GM12878 (cell line): ENCODE results near the gene HNRNPA1. TPM values are rescaled to one million over a fixed set of nuclear protein-coding genes. Genes with fewer than 3 reads are reported as not detected.

Experiments used
- ATAC-seq: fragments of 200-7000 bp; cut with Tn5 transposase; 3 replicates; pipeline ENCODE4 v1.9.1; 2020; ENCODE audit warnings: mild to moderate bottlenecking, moderate library complexity
- BruUV-seq: library from RNA; stranded (reverse); fragments of 400-500 nt; replicated peaks from 2 replicates; lab custom pipeline; 2021; lab: Mats Ljungman, UMichigan
- CTCF ChIA-PET: fragments of 300-600 bp; sonication (Branson Sonifier 250); formaldehyde crosslinking; extraction: SDS; loops from one replicate; lab custom pipeline; 2021; ENCODE audit warnings: inconsistent platforms; lab: Yijun Ruan, JAX
- POLR2A ChIA-PET: fragments of 350-600 bp; formaldehyde crosslinking; extraction: SDS; loops from one replicate; lab custom pipeline; 2021; ENCODE audit warnings: inconsistent platforms; lab: Charles Lee
- RAD21 ChIA-PET: fragments of 300-600 bp; sonication (Branson Sonifier 250); formaldehyde crosslinking; loops from one replicate; lab custom pipeline; 2023; ENCODE audit warnings: antibody characterized with exemption; ENCODE audit not compliant: unreplicated experiment; lab: Charles Lee
- SMC1A ChIA-PET: fragments of 300-600 bp; sonication (Branson Sonifier 250); formaldehyde crosslinking; loops from one replicate; lab custom pipeline; 2023; ENCODE audit not compliant: unreplicated experiment, uncharacterized antibody; lab: Charles Lee
- DNase-seq: peaks from one replicate; pipeline ENCODE4 v3.0.0-alpha.2; 2011; ENCODE audit warnings: low read depth, low spot score
- FAIRE-seq: peaks from 3 replicates; lab custom pipeline; 2011; peaks lifted over from hg19 to GRCh38; lab: Jason Lieb, UNC
- H2AFZ ChIP-seq: 2 replicates; pipeline ENCODE4 v1.6.0; 2011; ENCODE audit warnings: low read depth, low read length, control low read depth; ENCODE audit not compliant: control insufficient read depth
- H3K27ac ChIP-seq: 2 replicates; pipeline ENCODE4 v1.5.1; 2011; ENCODE audit warnings: control low read depth; ENCODE audit not compliant: control insufficient read depth, insufficient read depth
- H3K27me3 ChIP-seq, 2 experiments: replicated peaks in 1 of 2; 2 replicates each; pipeline versions ENCODE4 v1.6.0 to v1.6.1; 2011; ENCODE audit warnings: low read length in 1 of 2; ENCODE audit not compliant: control insufficient read depth in 2 of 2, insufficient read depth in 2 of 2
- H3K36me3 ChIP-seq, 2 experiments: 2 replicates each; pipeline ENCODE4 v1.5.1; 2011; ENCODE audit warnings: low read length in 1 of 2; ENCODE audit not compliant: control insufficient read depth in 2 of 2, insufficient read depth in 2 of 2
- H3K4me1 ChIP-seq: 2 replicates; pipeline ENCODE4 v1.6.1; 2011; ENCODE audit warnings: mild to moderate bottlenecking, low read length, moderate library complexity, mixed read lengths; ENCODE audit not compliant: control insufficient read depth, insufficient read depth
- H3K4me2 ChIP-seq: 2 replicates; pipeline ENCODE4 v1.6.0; 2011; ENCODE audit warnings: control low read depth; ENCODE audit not compliant: control insufficient read depth, insufficient read depth
- H3K4me3 ChIP-seq: fragments of 200-600 bp; sonication (generic); 2 replicates; pipeline ENCODE4 v1.5.1; 2016
- H3K79me2 ChIP-seq: 2 replicates; pipeline ENCODE4 v1.6.0; 2011; ENCODE audit warnings: low read length; ENCODE audit not compliant: control insufficient read depth, insufficient read depth
- H3K9ac ChIP-seq: 2 replicates; pipeline ENCODE4 v1.8.0; 2011; ENCODE audit warnings: low read length, control low read depth, mixed read lengths; ENCODE audit not compliant: control insufficient read depth, insufficient read depth
- H3K9me3 ChIP-seq: replicated peaks from 3 replicates; pipeline ENCODE4 v1.5.1; 2011; ENCODE audit warnings: mild to moderate bottlenecking, low read length; ENCODE audit not compliant: control insufficient read depth, insufficient read depth
- H4K20me1 ChIP-seq: 2 replicates; pipeline ENCODE4 v1.6.0; 2011; ENCODE audit not compliant: control insufficient read depth, insufficient read depth
- ASH2L ChIP-seq: fragments of 300-600, 200-600 bp; sonication (generic); IDR thresholded peaks from 2 replicates; pipeline ENCODE4 v1.6.1; 2017; ENCODE audit warnings: low read depth, mild to moderate bottlenecking, borderline replicate concordance
- BRCA1 ChIP-seq: IDR thresholded peaks from 2 replicates; pipeline ENCODE4 v1.6.1; 2011; ENCODE audit warnings: low read depth, low read length, improper control_type of control experiment
- CREM ChIP-seq: IDR thresholded peaks from 2 replicates; pipeline ENCODE4 v1.6.1; 2014; ENCODE audit warnings: antibody characterized with exemption, low read depth
- EGR1 ChIP-seq, 2 experiments: IDR thresholded peaks; 1 replicate in 1 of 2; 2 replicates in 1 of 2; pipeline ENCODE4 v1.6.1; 2011 to 2012; ENCODE audit warnings: low read depth in 2 of 2, low read length in 2 of 2, borderline replicate concordance in 1 of 2, mild to moderate bottlenecking in 1 of 2, moderate library complexity in 1 of 2
- GATAD2B ChIP-seq: fragments of 450-650 bp; conservative IDR thresholded peaks from 2 replicates; pipeline ENCODE4 v1.6.1; 2017; ENCODE audit warnings: low read depth, mild to moderate bottlenecking, moderate library complexity
- HSF1 ChIP-seq: fragments of 150-350 bp; IDR thresholded peaks from 2 replicates; pipeline ENCODE4 v1.6.1; 2014; ENCODE audit warnings: mild to moderate bottlenecking, low read depth, low read length
- IRF4 ChIP-seq: IDR thresholded peaks from 2 replicates; pipeline ENCODE4 v1.6.1; 2011; ENCODE audit warnings: low read depth, low read length
- KAT2A ChIP-seq: conservative IDR thresholded peaks from 2 replicates; pipeline ENCODE4 v1.6.1; 2011; ENCODE audit warnings: low read depth, low read length; ENCODE audit not compliant: control insufficient read depth
- MAX ChIP-seq: IDR thresholded peaks from 2 replicates; pipeline ENCODE4 v1.6.1; 2012; ENCODE audit warnings: low read depth, low read length, improper control_type of control experiment
- MEF2A ChIP-seq: IDR thresholded peaks from 2 replicates; pipeline ENCODE4 v1.6.1; 2011; ENCODE audit warnings: low read depth, mild to moderate bottlenecking, low read length, moderate library complexity; ENCODE audit not compliant: insufficient read depth
- NRF1 ChIP-seq: conservative IDR thresholded peaks from 2 replicates; pipeline ENCODE4 v1.6.1; 2011; ENCODE audit warnings: mild to moderate bottlenecking, low read depth, low read length, improper control_type of control experiment
- PAX5 ChIP-seq: IDR thresholded peaks from 2 replicates; pipeline ENCODE4 v1.6.1; 2011; ENCODE audit warnings: low read depth, low read length, borderline replicate concordance
- POLR2A ChIP-seq: IDR thresholded peaks from 2 replicates; pipeline ENCODE4 v1.6.1; 2011; ENCODE audit warnings: low read depth, mild to moderate bottlenecking, low read length
- POLR2AphosphoS2 ChIP-seq: IDR thresholded peaks from 2 replicates; pipeline ENCODE4 v1.6.1; 2011; ENCODE audit warnings: low read depth, mild to moderate bottlenecking, low read length, improper control_type of control experiment, moderate library complexity
- PRDM15 ChIP-seq: fragments of 450-650 bp; formaldehyde crosslinking; IDR thresholded peaks from 2 replicates; pipeline ENCODE4 v1.4.0; 2020; ENCODE audit warnings: mild to moderate bottlenecking, moderate library complexity
- SP1 ChIP-seq: IDR thresholded peaks from one replicate; pipeline ENCODE4 v1.6.1; 2011; ENCODE audit warnings: low read depth, low read length
- ZSCAN29 ChIP-seq: fragments of 450-650 bp; IDR thresholded peaks from 2 replicates; pipeline ENCODE4 v1.6.1; 2017; ENCODE audit warnings: mild to moderate bottlenecking, moderate library complexity
- WGBS: methylation state at CpG from one replicate; pipeline ENCODE4 v1.1.6; 2016; ENCODE audit warnings: low lambda C conversion rate; ENCODE audit not compliant: insufficient replicate concordance, insufficient coverage; ENCODE audit errors: missing lambda C conversion rate; 5-methylcytosine and 5-hydroxymethylcytosine counted together
- in situ Hi-C: fragments of 300-500 bp; cut with MboI; formaldehyde crosslinking; loops from 9 replicates; pipeline ENCODE4 v1.14.3; 2018; ENCODE audit warnings: mixed read lengths
- intact Hi-C: fragments of 100-400 bp; cut with micrococcal nuclease; formaldehyde crosslinking; loops from one replicate; pipeline ENCODE4 v1.14.2; 2022; ENCODE audit not compliant: unreplicated experiment
- polyA plus RNA-seq, 11 experiments: library from polyadenylated mRNA; depleted of rRNA in 4 of 11; unstranded in 6 of 11; stranded (reverse) in 5 of 11; fragments of >200 nt; fragmentation: Nextera tagmentation in 4 of 11; fragmentation: Illumina TruSeq in 1 of 11; extraction: Ambion mirVana in 4 of 11; extraction: Trizol in 1 of 11; gene quantifications; 1 replicate in 1 of 11; 2 replicates in 10 of 11; pipeline versions ENCODE4 v1.2.1 to v1.2.3, GENCODE V29; 2011 to 2016; ENCODE audit warnings: inconsistent platforms in 2 of 11, missing spikeins in 2 of 11, low read depth in 1 of 11
- total RNA-seq, 4 experiments: library from RNA; depleted of rRNA in 3 of 4; stranded (reverse); fragments of >200 nt in 3 of 4; fragmentation: Illumina TruSeq in 1 of 4; extraction: Trizol in 1 of 4; gene quantifications; 2 replicates each; pipeline versions ENCODE4 v1.2.1 to v1.2.3, GENCODE V29; 2013 to 2021

The HNRNPA1 gene
- total and polyA plus RNA-seq, 10 of the 15 experiments (the other 5 are each of a cell fraction or from before 2014, with no cell fraction given), result 630 to 2,342 (median 1,407) TPM

- BruUV-seq, result no TSS peak
- Histone ChIP-seq H3K9ac (no peak overlapping the region), H3K27ac (no peak overlapping the region), H3K79me2 (no peaks in the 10 kb centered on the region), H4K20me1 (no peaks in the 10 kb centered on the region), H3K4me2 (no peak overlapping the region), H3K9me3 (no peaks in the 10 kb centered on the region), H3K27me3 (peaks cover 2 to 11% of the 10 kb centered on the region in 2 experiments; a peak in 3 of 4 replicates)
- ATAC-seq (no peak), FAIRE-seq (no peak)
- 30% methylated on average over 8 of the region's 8 CpGs for WGBS
- in situ Hi-C loops, result no loop called here
- TF ChIP-seq EGR1 (IDR thresholded peaks at IDR 0.05; ENCODE audit: borderline replicate concordance in 1 of 2, low read depth in 2 of 2, low read length in 2 of 2) (no peak), PAX5 (no peak), BRCA1 (no peak), HSF1 (no peak), NRF1 (no peak), CREM (no peak), KAT2A (no peak), POLR2A (no peak), GATAD2B (no peak), POLR2AphosphoS2 (no peak), SP1 (no peak), PRDM15 (CRISPR knock-in tag) (no peak), MEF2A (no peak), IRF4 (no peak), ASH2L (no peak), MAX (no peak), ZSCAN29 (no peak)
- TF ChIP-seq, all 136 proteins: peak for 0
- no peak overlapping the region for H3K4me3 ChIP-seq
- no peaks in the 10 kb centered on the region for H3K4me1 ChIP-seq
- intact Hi-C loops, result no loop called here
- POLR2A ChIA-PET, result interaction anchor here (0.7 to 1.2 kb wide), 2 partner anchors 11 to 22 kb away, joined by 3 to 6 read pairs; no protein-coding TSS in a partner anchor
- H2AFZ ChIP-seq, result no peak overlapping the region
- no peaks in the 10 kb centered on the region for H3K36me3 ChIP-seq
- DNase-seq, result no peak
- RAD21 ChIA-PET, result interaction anchor here (0.5 to 1.2 kb wide), 3 partner anchors 55 to 108 kb away, joined by 3 read pairs; no protein-coding TSS in a partner anchor
- CTCF ChIA-PET, result interaction anchor here (0.7 to 2.7 kb wide), 8 partner anchors 13 to 92 kb away, joined by 3 to 11 read pairs (median 4); partner anchors contain the start of gene COPZ1
- SMC1A ChIA-PET, result interaction anchor here (1.0 to 1.3 kb wide), 4 partner anchors 11 to 274 kb away, joined by 3 to 5 read pairs (median 4); partner anchors contain the start of gene HOXC5
Measured at GRCh38 chr12:54306925-54307741, 26.6 kb downstream of the HNRNPA1 start.
